ENCODE measurements around the gene DENND6A. TPM values are rescaled to one million over a fixed set of nuclear protein-coding genes. Genes with fewer than 3 reads are reported as not detected.

DENND6A gene
- total RNA-seq, 2 donors from 2014 or later = 23.4 to 35.1 TPM

DNA sequence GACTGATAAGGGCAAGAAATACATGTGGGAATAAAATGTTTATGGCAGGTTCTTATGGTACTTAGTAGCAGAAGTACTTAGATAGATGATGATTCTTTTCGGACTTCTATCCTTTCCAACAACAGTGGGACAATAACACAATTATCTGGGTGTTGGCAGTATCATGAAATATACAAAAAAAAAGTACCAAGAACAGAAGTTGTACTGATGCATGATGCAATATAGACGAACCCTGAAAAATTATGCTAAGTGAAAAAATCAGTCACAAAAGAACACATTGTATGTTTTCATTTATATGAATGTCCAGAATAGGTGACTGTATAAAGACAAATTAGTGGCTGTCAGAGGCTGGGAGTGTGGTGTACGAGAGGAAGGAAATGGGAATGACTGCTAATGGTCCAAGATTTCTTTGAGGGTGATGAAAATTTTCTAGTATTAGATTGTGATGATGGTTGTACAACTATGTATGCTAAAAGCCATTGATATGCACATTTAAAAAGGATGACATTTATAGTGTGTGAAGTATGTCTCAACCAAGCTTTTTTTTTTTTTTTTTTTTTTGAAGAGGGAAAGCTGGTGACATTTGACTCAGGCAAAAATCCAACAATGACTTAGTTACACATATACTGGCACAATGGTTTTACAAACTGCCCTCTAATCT lies 116.8 kb downstream of the DENND6A start:
- no peak overlapping the region for H3K4me3 Mint-ChIP-seq
- Histone ChIP-seq H3K9me3 (ENCODE audit: control insufficient read depth, low read length) (no peaks in the 10 kb centered on the region), H3K36me3 (ENCODE audit: control insufficient read depth, insufficient read depth, low read length) (peaks cover 98% of the 10 kb centered on the region), H3K9ac (ENCODE audit: extremely low read depth, low read length, poor library complexity, severe bottlenecking) (no peak overlapping the region), H3K27ac (ENCODE audit: low read depth, low read length) (no peak overlapping the region), H3K4me1 (ENCODE audit: control insufficient read depth, insufficient read depth, low read length) (no peaks in the 10 kb centered on the region), H3K27me3 (ENCODE audit: control insufficient read depth, insufficient read depth, low read length, poor library complexity, severe bottlenecking) (no peaks in the 10 kb centered on the region), H3K4me3 (ENCODE audit: low read length) (no peak overlapping the region)
- no peaks in the 10 kb centered on the region for H3K27me3 Mint-ChIP-seq (ENCODE audit: insufficient read depth)
- H3K9me3 Mint-ChIP-seq = no peaks in the 10 kb centered on the region
- WGBS, 2 experiments (ENCODE audit: insufficient coverage in 1 of 2, insufficient read length in 1 of 2) = 92 to 100% methylated on average over 2 to 3 of the region's 3 CpGs
- H3K36me3 Mint-ChIP-seq (ENCODE audit: low read depth) = peaks cover 93% of the 10 kb centered on the region
- no peak for TF ChIP-seq CTCF (conservative IDR thresholded peaks at IDR 0.05)
- no peak overlapping the region for H3K27ac Mint-ChIP-seq
- H3K4me1 Mint-ChIP-seq = no peaks in the 10 kb centered on the region
- DNase-seq = no peak

Other genes starting within 250 kb of the DENND6A start
- gene DNAH12, start 148.7 kb downstream of the DENND6A start, total RNA-seq = 1 to 10 TPM in 1 of 2 donors, under 1 TPM in 1; 0.77 to 2.2 TPM
- gene PDE12, start 136.8 kb downstream of the DENND6A start, total RNA-seq = 10 to 100 TPM; 10.5 to 12.5 TPM
- gene ARF4, start 95.7 kb downstream of the DENND6A start, total RNA-seq = 100 to 1,000 TPM; 176 to 188 TPM
- gene SLMAP, start 63.2 kb upstream of the DENND6A start, total RNA-seq = 10 to 100 TPM; 64.8 to 65.7 TPM

Data from endodermal cell (in vitro differentiated cells).